ENCODE results near the gene CD276.

GRCh38 chr15:73740152-73741048 is 56.2 kb downstream of the CD276 start:
- no peak for TF ChIP-seq CTCF (IDR thresholded peaks at IDR 0.05)
- no peak for TF ChIP-seq POLR2A (IDR thresholded peaks at IDR 0.05)
